HG03135 (cell line): ENCODE data around the gene PRKCE.

Experiments used
- ATAC-seq: cut with Tn5 transposase; IDR thresholded peaks from one replicate; pipeline ENCODE4 v1.9.1; 2021; ENCODE audit warnings: mild to moderate bottlenecking, moderate library complexity; ENCODE audit not compliant: unreplicated experiment

The PRKCE gene

DNA sequence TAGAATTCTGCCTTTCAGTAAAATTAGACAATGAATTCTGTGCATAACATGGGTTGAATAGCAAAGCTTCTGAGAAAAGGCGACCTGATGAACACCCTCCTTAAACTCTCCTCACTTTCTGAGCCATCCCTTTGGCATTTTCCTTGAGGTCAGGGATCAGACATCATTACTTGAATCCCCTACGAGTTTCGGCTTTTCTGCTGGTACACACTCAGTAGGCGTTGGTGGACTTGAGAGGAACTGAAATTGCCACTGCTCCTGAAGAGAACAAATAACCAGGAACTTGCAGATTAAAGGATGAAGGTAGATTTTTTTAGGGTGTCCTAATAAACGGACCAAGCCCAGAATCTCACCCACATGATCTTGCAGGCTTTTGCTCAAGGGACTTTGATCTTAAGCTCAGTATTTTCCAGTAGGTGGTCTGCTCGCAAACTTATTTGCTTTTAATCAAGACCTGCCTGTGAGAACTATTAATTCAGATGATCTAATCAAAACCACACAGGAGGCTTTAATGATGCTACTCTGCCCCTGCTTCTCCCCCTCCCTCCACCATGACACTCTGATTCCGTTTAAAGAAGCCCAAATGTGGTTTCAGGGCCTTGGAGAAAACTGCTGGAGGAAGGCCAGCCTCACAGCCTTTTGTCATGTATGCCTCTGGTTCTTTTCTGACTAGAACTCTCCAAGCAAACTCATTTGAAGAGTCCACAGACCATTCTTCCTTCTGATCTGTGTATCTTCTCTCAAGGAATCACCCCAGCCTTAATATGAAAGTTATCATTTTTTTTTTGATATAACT is 124.9 kb downstream of the PRKCE start:
- ATAC-seq = no peak

DNA sequence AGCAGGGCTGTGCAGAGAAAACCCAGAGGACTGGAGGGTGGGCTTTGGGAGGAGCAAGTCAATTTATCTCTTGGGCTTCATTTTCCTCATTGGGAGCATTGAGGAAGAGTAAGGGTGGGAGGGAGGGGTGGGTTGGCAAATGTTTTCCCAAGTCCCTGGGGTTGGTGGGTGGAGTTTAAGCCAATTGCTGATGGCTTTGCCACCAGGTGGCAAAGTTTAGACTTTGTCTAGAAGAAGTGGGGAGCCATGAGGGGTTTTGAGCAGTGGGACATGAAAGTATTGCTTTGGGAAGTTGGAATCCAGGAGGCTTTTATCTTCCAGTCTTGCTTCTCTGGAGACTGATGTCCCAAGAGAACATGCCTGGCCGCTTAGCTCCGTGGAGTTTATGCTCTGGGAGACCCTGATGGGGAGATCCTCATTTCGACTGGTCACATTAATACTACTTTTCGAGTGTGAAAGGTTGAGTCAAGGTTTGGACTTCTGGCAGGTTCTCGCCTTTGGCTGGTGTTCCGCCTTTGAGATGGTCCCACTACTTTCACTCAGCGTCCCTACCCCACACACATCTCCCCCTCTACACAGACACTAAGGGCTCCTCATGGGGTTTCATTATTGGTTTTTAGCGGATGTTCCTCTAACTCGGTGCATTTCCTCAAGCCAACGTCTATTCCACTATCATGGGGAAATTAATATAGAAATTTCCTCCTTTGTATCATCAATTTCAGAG is 126.7 kb downstream of the PRKCE start:
- ATAC-seq = no peak

DNA sequence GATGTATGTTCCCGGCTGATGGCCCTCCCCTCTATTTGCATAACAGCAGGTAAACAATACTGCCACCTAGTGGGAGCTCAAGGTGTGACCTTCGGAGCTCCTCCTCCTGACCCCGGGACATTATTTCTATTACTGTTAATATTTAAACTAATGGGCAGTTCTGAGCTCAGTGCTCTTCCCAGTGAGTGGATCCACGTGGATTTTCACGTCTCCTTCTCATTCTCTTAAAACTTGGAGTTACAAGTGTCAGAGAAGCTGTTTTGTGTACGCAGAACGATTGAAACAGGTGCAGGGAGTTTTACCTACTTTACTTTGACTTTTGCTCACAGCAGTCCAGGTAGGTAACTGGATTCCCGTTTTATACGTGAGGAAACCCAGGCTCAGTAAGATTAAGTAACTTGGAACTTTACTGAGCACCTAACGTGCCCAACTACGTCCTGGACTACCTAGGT is 127.3 kb downstream of the PRKCE start:
- ATAC-seq = no peak

DNA sequence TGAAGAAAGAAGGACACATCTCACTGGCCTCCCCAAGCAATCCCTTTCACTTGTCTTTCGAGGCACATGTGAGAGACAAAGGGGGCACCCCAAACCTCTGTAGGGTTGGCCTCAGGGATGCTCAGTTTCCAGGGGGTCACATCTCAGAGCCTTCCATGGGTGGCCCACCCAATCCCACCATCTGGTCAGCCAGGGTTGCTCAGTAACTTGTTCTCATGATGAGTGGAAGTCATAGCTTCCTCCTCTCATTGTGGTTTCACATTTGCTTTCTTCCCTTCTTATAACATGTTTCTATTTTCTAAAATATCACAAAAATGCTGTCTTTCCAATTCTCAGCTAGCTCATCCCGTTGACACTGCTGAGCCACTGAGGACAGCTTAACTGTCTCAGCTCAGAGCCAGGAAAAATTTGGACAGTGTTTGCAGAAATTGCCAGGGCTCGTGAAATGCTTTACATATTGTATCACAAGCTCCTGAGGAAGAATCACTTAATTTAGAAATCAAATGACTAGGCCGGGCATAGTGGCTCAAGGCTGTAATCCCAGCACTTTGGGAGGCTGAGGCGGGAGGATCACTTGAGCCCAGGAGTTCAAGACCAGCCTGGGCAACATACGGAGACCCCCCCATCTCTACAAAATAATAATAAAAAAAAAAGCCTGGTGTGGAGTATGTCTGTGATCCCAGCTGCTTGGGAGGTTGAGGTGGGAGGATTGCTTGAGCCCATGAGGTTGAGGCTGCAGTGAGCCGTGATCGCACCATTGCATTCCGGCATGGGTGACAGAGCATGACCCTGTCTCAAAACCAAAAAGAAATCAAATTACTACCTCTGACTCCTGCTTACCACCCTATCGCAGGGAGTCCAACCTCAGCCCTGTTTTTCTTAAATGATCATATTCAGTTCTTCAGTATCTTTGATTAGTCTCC is 129.3 kb downstream of the PRKCE start:
- ATAC-seq = no peak

DNA sequence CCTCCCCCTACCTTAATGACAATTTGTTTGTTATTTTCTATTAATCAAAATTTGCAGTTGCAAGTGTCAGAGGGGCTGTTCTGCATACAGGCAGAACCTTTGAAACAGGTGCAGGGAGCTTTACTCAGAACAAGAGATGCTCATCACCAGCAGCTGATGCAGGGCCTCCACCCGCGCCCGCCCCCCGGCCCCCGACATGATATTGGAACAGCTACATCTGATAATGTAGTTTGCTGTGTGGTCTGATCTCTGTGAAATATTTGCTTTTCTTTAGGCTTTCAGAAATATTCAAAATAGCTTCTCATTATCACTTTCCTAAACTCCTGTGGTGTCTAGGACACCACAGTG is 130.0 kb downstream of the PRKCE start:
- ATAC-seq = no peak

DNA sequence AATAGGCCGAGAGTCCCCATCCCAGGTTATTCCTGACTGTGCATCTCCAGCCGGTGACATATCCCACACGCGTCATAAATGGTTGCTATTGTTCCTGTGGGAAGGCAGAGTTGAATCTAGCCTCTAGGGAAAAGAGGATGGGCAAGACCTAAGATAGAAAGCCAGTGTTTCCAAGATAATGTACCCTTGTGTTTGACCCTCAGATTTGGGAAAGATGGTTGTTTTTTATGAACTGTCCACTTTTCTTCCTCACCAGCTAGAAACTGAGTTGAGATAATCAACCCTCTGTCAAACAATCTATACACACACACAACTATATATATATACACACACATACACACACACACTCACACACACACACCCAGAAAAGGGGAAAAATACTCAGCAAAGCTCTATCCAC is 131.0 kb downstream of the PRKCE start:
- ATAC-seq = no peak

DNA sequence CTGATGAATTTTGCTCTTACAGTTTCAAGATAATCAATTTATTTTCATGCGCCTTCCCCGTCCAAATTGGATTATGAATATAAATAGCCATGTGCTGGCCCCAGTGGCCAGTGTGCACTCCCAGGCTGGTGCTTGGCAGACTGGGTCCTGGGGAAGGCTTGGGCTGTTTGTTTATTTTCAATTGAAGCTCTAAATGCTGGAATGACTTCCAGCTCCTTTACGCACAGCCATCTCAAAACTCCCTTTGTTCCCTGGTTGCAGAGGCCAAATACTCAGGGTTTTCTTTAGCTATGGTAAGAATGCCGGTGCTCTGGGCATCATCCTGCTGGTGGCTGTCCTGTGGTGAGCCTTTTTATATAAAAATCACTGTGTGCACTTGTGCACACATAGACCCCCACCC is 131.5 kb downstream of the PRKCE start:
- no peak for ATAC-seq

DNA sequence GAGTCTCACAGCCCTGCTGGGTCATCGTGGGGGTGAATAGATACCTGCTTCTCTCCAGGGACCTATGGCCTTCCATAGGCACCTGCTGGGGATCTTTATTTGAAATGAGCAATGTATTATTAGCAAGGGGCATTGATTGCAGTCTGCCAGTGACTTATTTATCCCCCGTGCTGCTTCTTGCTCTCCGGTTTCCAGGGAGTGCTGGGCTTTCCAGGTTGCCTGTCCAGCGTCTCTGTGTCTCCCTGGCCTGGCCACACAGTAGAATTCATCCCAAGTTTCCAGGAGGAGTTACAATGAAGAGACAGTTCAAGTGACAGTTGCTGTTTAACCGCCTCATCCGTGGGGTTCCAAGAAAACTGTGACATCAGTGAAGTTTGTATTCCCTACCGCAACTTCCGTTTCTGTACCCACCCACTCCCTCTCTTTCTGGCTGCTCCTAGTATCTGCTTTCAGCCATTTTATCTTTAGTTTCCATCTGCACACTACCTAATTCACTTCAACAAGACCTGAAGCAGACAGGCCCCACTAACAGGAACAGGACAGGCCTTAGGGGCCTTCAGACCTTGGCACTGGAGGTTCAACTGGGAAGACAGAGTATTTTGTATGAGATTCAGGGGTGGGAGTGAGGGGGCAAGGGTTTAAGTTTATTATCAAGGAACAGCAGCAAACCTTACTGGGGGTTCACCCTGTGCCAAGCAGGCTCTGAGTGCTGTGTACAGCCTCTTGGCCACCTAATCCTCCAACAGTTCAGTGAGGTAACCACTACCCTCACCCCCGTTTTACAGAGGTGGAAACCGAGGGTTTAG is 134.8 kb downstream of the PRKCE start:
- no peak for ATAC-seq

DNA sequence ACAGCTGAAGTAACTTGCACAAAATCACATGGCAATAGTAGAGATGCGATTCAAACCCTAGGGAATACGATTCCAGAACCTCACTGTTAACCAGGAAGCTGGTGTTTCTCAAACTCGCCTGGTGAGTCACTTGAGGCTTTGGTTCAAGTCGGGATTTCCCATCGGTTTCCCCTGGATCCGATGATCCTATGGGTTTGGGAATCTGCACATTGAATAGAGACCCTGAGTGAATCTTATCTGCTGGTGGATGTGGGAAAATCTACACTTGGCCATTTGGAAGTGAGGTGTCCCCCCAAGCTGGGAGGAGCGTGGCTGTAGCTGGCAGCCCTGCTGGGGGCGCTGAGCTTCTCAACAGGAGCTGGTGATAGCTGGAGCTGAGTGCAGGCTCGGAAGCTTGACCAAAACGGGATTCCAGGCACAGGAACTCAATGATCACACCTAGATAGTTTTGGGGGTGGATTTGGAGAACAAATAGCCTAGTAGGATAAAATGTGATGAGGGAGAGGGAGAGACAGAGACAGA is 135.4 kb downstream of the PRKCE start:
- no peak for ATAC-seq

DNA sequence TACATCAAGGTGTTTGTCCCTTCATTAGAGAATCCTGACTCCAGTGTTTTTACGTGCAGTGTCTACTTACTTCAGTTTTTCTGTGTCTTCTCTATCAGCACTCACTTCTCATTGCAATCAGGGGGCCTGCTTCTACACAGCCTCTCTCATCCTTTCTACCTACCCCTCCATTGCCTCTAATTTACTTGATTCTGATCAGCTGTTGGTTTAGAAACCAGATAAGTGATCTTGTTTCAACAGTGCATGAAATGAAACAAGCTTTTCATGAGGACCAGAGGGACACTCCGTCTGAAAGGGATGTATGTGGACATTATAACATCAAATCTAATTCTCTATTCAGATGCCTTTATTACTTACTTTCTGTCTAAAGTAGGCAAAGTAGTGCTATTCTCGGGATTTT is 136.9 kb downstream of the PRKCE start:
- ATAC-seq = no peak

DNA sequence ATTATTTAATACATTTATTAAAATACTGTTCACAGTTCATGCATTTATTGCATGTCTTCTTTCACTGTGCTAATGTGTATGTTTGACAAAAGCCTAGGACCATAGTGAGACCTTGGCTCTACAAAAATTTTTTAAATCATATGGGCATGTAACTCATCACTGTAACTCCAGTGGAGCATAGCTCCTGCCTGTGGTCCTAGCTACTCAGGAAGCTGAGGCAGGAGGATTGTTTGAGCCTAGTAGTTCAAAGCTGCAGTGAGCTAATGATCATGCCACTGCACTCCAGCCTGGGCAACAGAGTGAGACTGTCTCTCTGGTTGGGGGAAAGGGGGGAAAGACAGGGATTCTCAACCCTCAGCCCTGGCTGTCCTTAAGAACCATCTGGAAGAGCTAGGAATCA is 137.8 kb downstream of the PRKCE start:
- no peak for ATAC-seq

DNA sequence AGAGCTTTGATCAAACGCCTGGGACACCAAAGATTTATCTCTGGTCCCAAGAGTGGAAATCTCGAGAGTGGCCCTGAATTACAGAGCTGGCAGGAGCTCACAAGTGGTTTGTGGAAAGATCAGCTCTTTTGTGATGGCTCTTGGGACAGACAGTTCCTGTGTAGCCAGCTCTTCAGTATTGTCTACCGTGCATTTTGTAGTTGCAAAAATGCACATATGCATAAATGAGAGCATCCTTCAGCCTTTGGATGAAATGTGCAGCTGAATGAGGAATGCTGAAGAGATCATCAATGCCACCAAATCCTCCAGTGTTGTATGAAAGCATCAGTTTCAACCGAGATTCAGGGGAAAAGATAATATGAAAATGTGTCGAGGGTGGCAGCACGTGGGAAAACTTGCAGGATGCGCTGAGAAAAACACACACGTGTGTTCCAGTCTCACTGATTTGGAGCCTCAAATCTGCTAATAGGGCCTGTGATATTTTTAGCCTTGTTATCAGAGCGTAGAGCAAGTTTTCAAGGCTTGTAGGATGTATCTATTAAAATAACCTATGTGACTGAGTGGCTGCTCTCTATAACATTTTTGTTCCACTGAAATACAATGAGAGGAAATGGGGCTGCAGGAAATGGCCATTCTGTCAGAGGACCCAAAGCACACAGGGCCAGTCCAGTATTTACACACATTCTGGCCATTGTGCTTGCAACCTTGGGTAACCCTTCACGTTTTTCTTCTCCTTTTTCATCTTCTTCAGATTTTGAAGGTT is 138.7 kb downstream of the PRKCE start:
- ATAC-seq = no peak

DNA sequence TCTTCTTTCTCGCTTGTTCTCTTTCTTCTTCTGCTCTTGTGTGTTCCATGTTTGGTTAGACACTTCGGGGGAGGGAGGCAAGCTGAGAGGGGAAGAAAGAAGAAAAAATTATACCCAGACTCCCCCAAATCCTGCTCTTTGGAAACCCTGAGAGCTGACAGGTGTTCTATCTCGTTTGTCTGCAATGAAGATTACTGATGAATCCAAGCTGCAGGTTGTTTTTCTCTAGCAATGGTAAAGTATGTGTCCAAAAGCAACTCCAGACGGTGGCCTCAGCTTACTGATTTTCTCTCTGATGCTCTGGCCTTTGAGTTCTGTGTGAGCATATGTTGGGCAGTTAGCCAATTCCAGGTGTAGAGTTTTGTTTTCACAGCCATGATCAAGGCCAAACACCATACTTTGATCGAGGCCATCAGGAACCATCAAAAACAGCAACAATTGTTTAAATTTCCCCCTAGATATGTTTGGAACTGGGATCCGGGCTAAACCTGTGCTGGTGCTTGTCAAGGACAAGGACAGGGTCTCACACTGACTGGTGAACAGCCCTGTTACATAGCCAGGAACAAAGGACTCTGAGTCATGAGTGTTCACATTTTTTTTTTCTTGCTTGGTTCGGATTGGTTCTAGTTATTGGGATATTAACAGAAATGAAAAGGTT is 142.0 kb downstream of the PRKCE start:
- ATAC-seq = no peak

DNA sequence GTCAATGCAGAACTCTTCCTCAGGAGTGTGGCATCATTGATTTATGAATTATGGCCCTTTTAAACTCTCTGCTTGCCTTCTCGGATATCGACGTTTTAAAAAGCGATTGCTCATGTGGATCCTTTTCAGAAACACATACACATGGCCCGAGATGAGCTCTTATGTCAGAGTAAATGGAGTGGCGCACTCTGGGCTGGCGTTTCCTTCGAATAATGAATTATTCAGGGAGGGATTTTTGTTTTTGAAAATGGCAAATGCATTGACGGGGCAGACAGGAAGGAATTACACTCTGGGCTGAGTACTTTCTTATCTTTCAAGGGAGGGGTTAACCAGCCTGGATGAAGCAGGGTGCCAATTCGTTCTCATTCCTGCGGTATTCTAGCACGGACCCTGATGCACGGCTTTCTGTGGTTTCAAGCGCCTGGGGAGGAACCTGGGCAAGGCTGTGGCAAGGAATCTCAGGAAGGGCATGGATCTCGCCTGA is 142.7 kb downstream of the PRKCE start:
- ATAC-seq = no peak

DNA sequence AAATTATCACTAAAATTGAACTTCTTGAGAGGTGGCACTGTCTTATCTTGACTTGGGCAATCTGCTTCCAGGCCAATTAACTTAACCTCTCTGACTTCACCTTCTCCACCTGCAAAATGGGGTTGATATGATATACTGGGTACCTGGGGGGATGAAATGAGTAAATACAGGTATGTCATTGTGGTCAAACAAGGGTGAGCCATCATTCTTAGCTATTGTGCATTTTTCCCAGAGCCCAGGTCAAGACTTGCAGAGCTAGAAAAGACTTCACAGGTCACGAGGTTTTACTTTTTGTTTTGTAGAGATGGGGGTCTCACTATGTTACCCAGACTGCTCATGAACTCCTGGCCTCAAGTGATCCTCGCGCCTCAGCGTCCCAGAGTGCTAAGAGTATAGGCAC is 145.0 kb downstream of the PRKCE start:
- no peak for ATAC-seq

DNA sequence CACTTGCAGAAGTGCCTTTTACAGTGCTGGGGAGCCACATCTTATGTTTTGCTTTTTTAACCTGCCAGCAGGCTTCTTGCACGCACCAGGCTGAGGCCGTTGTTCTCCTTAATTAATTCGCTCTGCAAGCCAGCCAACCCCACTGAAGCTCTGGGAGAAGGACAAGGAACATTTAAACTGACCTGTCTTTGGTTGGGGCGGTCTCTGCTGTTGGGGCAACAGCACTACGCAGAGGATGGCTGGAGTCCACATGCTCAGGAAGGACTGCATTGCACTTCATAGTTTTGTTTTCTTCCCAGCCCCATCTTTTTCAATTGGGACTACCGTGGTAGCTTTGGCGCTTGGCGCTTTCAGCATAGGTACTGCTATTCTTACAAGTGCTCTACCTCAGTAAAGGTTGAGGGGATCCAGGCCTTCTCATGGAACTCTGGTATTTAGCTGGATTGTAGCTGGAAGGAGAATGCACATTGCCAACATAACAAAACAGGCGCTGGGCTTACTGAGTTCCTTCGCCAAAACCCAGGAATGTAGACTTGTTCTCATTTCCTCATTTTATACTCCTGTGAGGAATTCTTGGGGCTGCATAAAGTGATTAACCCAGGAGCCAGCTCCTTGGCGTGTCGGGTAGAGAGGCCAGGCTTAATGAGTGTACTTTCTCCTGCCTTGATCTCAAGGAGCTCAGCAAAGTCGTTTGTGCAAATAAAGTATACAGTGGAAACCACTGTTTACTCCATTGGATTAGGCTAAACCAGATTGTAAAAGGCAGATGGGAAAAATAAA is 146.2 kb downstream of the PRKCE start:
- no peak for ATAC-seq

DNA sequence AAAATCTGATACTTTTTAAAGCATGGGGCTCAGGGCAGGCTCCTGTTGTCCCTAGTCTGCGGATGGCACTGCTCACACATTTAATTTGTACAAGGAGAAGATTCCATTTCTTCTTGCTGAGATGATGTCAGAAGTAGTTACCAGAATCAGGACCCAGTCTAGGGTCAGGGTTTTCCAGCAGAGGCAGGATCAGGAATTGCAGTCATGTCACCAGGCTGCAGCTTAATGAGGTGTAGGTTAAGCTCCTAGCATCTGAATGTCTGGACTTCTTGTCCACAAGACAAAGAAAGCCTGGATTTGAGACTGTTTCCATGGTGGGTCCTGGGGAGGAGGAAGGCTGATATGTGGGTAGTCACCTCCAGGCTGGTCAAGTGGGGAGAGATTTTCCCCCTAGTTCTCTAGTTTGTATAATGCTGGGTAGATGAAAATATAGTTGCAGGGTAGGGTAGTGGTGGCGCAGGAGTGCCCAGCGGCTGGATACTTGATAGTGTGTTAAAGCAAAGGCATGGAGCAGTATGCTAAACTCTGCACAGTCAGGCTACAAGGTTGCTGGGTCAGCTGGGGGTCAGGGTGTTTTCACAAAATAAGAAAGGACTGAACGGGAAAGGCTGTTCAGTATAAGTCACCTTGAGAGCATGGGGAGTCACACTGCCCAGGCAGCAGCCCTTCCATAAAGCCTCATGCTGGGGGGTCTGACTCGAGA is 148.4 kb downstream of the PRKCE start:
- ATAC-seq = no peak
